Kidney (tissue), 14 donors: Measurements from ENCODE around the gene LAPTM5. TPM values are rescaled to one million over a fixed set of nuclear protein-coding genes. Genes with fewer than 3 reads are reported as not detected.

Experiments used
- DNase-seq, 5 donors: peaks; one replicate each; pipeline ENCODE4 v3.0.0-alpha.2; 2013 to 2020
- FAIRE-seq: peaks from 2 replicates; lab custom pipeline; 2012; peaks lifted over from hg19 to GRCh38; lab: Jason Lieb, UNC
- H3K27ac ChIP-seq, 2 donors: one replicate each; pipeline ENCODE4 v1.7.0; 2013; ENCODE audit warnings: low read depth in 2 of 2, low read length in 2 of 2, inconsistent platforms in 1 of 2
- H3K27me3 ChIP-seq: one replicate; pipeline ENCODE4 v1.7.1; 2013; ENCODE audit warnings: low read length, inconsistent platforms; ENCODE audit not compliant: control insufficient read depth, insufficient read depth
- H3K36me3 ChIP-seq, 3 donors: one replicate each; pipeline versions ENCODE4 v1.7.0 to v1.7.1; 2013; ENCODE audit warnings: low read length in 3 of 3, control low read depth in 1 of 3, inconsistent platforms in 1 of 3; ENCODE audit not compliant: insufficient read depth in 3 of 3, control insufficient read depth in 2 of 3
- H3K4me1 ChIP-seq, 3 donors: one replicate each; pipeline versions ENCODE4 v1.7.0 to v1.7.1; 2013; ENCODE audit warnings: low read length in 3 of 3, inconsistent platforms in 1 of 3, low read depth in 1 of 3; ENCODE audit not compliant: control insufficient read depth in 2 of 3, insufficient read depth in 2 of 3
- H3K4me3 ChIP-seq, 3 donors: one replicate each; pipeline versions ENCODE4 v1.7.0 to v1.8.1; 2013; ENCODE audit warnings: low read length in 3 of 3, control low read depth in 1 of 3, inconsistent platforms in 1 of 3
- H3K9ac ChIP-seq, 3 donors: one replicate each; pipeline versions ENCODE4 v1.7.0 to v1.7.1; 2013; ENCODE audit warnings: low read length in 3 of 3, control low read depth in 1 of 3, inconsistent platforms in 1 of 3
- H3K9me3 ChIP-seq, 3 donors: one replicate each; pipeline versions ENCODE4 v1.7.0 to v1.7.1; 2013; ENCODE audit warnings: low read length in 3 of 3, control low read depth in 1 of 3, inconsistent platforms in 1 of 3; ENCODE audit not compliant: control insufficient read depth in 2 of 3, insufficient read depth in 1 of 3
- intact Hi-C: fragments of 100-400 bp; cut with DNase I; formaldehyde crosslinking; loops from one replicate; pipeline ENCODE4 v1.11.1; 2022
- polyA plus RNA-seq: library from polyadenylated mRNA; stranded (reverse); fragments of 350-450 nt; fragmentation: Illumina TruSeq; extraction: RNeasy Lipid Tissue Mini Kit (QIAGEN cat#74804); gene quantifications from one replicate; pipeline ENCODE4 v1.2.3, GENCODE V29; 2014; ENCODE audit warnings: low read depth, low replicate concordance; ENCODE audit not compliant: insufficient read depth
- total RNA-seq: library from RNA; stranded (reverse); fragmentation: NEBNext Ultra II Directional; extraction: Animal tissue kit (Norgen Biotek cat#: 25700); gene quantifications from one replicate; pipeline ENCODE4 v1.2.1, GENCODE V29; 2021
- TF ChIP-seq, protein P1 (sequence below): IDR thresholded peaks from 3 replicates; pipeline ENCODE4 v1.5.1; 2012; ENCODE audit warnings: mild to moderate bottlenecking, moderate library complexity, borderline replicate concordance; ENCODE audit not compliant: insufficient read depth; ENCODE audit errors: extremely low read depth
- donor health status: control.
- donor health status: control.
- donor health status: control.
- donor health status: control.
- donor health status: control.
- donor health status: DM: yes; HTN: yes; CAD: no.
- donor health status: Normal renal cell carcinoma (clear cell type).

Gene LAPTM5
- total and polyA plus RNA-seq, 2 donors from 2014 or later, result 23.5 to 108 TPM

GRCh38 chr1:30798389-30799232 is 41.0 kb upstream of the LAPTM5 start:
- no peak overlapping the region for H3K9ac ChIP-seq
- TF ChIP-seq, protein P1, sequence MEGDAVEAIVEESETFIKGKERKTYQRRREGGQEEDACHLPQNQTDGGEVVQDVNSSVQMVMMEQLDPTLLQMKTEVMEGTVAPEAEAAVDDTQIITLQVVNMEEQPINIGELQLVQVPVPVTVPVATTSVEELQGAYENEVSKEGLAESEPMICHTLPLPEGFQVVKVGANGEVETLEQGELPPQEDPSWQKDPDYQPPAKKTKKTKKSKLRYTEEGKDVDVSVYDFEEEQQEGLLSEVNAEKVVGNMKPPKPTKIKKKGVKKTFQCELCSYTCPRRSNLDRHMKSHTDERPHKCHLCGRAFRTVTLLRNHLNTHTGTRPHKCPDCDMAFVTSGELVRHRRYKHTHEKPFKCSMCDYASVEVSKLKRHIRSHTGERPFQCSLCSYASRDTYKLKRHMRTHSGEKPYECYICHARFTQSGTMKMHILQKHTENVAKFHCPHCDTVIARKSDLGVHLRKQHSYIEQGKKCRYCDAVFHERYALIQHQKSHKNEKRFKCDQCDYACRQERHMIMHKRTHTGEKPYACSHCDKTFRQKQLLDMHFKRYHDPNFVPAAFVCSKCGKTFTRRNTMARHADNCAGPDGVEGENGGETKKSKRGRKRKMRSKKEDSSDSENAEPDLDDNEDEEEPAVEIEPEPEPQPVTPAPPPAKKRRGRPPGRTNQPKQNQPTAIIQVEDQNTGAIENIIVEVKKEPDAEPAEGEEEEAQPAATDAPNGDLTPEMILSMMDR, result no peak
- no peak for FAIRE-seq
- H3K27ac ChIP-seq, result no peak overlapping the region
- intact Hi-C loops, result no loop called here
- H3K27me3 ChIP-seq, result no peaks in the 10 kb centered on the region
- H3K4me1 ChIP-seq, result peaks cover 0 to 10% (median 0%) of the 10 kb centered on the region in 3 donors
- H3K36me3 ChIP-seq, result no peaks in the 10 kb centered on the region
- no peaks in the 10 kb centered on the region for H3K9me3 ChIP-seq
- peak in 1 of 5 donors; percentile 81 for DNase-seq
- no peak overlapping the region for H3K4me3 ChIP-seq

- DNase-seq (peak in 1 of 5 donors; percentile 40), FAIRE-seq (no peak)
- Histone ChIP-seq H3K9me3 (no peaks in the 10 kb centered on the region), H3K4me1 (peaks cover 0 to 7% (median 0%) of the 10 kb centered on the region in 3 donors), H3K27me3 (no peaks in the 10 kb centered on the region), H3K9ac (no peak overlapping the region), H3K4me3 (no peak overlapping the region), H3K27ac (no peak overlapping the region), H3K36me3 (no peaks in the 10 kb centered on the region)
- TF ChIP-seq, protein P1, result no peak
- intact Hi-C loops, result no loop called here
Measured at GRCh38 chr1:30795026-30795425, 37.5 kb upstream of the LAPTM5 start.

- Histone ChIP-seq H3K4me3 (no peak overlapping the region), H3K9ac (no peak overlapping the region), H3K4me1 (peaks cover 0 to 7% (median 0%) of the 10 kb centered on the region in 3 donors), H3K9me3 (no peaks in the 10 kb centered on the region), H3K27ac (no peak overlapping the region), H3K36me3 (no peaks in the 10 kb centered on the region), H3K27me3 (no peaks in the 10 kb centered on the region)
- TF ChIP-seq, protein P1, result no peak
- intact Hi-C loops, result no loop called here
- no peak for DNase-seq
- FAIRE-seq, result no peak
Measured at GRCh38 chr1:30794260-30794659, 36.7 kb upstream of the LAPTM5 start.
